Measurements from ENCODE around the gene TP53BP2. TPM values are rescaled to one million over a fixed set of nuclear protein-coding genes. Genes with fewer than 3 reads are reported as not detected.

TP53BP2 gene
- total and polyA plus RNA-seq, 10 of the 15 experiments (the other 5 are each of a cell fraction or from before 2014, with no cell fraction given), result 1.6 to 13.7 (median 5.6) TPM

DNA sequence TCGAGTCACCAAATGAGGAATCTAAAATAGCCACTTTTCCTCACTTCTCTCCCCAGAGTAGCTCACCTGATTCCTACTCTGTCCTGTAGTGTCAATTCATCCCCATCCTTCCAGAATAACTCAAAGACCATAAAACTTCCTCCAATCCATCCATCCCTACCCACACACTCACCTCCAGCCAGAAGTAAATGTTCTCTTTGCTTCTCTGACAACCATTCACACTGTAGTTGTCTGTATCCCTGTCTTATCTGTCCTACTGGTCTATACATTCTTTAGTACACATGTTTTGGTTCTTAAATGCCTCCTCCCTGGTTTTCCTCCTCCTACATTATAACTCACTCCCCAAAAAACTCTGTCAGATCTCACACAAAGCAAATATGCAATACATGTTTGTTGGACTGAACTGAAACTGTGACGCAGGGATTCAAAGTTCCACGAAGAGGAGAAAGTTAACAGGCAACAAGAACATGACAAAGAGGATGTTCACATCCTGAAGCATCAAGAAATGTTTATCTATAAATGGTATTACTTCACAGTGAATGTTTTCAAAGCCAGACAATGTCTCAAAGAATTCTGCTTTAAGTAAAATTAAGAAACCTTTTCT, 11.0 kb downstream of the TP53BP2 start (continued):
- no peak for TF ChIP-seq NKRF (conservative IDR thresholded peaks at IDR 0.05)
- no peak for TF ChIP-seq PAX8 (IDR thresholded peaks at IDR 0.05)
- no peak for TF ChIP-seq TCF3 (IDR thresholded peaks at IDR 0.05; ENCODE audit: borderline replicate concordance, insufficient read depth, low read depth, low read length)
- no peak for TF ChIP-seq SREBF2 (IDR thresholded peaks at IDR 0.05; ENCODE audit: low read length)
- TF ChIP-seq ATF2 (IDR thresholded peaks at IDR 0.05; ENCODE audit: low read length), result no peak
- no peak for TF ChIP-seq RCOR1 (conservative IDR thresholded peaks at IDR 0.05; ENCODE audit: low read depth, low read length)
- TF ChIP-seq CBFB (IDR thresholded peaks at IDR 0.05; ENCODE audit: low read depth), result no peak
- TF ChIP-seq ZNF622 (IDR thresholded peaks at IDR 0.05), result no peak
- no peak for TF ChIP-seq MYB (IDR thresholded peaks at IDR 0.05; ENCODE audit: borderline replicate concordance, low read depth, low read length)
- no peak for TF ChIP-seq MXI1 (IDR thresholded peaks at IDR 0.05; ENCODE audit: low read depth, low read length)
- TF ChIP-seq, protein P1, sequence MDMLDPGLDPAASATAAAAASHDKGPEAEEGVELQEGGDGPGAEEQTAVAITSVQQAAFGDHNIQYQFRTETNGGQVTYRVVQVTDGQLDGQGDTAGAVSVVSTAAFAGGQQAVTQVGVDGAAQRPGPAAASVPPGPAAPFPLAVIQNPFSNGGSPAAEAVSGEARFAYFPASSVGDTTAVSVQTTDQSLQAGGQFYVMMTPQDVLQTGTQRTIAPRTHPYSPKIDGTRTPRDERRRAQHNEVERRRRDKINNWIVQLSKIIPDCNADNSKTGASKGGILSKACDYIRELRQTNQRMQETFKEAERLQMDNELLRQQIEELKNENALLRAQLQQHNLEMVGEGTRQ (IDR thresholded peaks at IDR 0.05; ENCODE audit: borderline replicate concordance, low read depth, low read length), result no peak

Measured in GM12878 (cell line).